ENCODE measurements around the gene CD55. TPM values are rescaled to one million over a fixed set of nuclear protein-coding genes. Genes with fewer than 3 reads are reported as not detected.

Gene CD55
- total and polyA plus RNA-seq, 2 of the 13 experiments (the other 11 are each of a cell fraction or from before 2014, with no cell fraction given) = 6.0 to 56.0 TPM

DNA sequence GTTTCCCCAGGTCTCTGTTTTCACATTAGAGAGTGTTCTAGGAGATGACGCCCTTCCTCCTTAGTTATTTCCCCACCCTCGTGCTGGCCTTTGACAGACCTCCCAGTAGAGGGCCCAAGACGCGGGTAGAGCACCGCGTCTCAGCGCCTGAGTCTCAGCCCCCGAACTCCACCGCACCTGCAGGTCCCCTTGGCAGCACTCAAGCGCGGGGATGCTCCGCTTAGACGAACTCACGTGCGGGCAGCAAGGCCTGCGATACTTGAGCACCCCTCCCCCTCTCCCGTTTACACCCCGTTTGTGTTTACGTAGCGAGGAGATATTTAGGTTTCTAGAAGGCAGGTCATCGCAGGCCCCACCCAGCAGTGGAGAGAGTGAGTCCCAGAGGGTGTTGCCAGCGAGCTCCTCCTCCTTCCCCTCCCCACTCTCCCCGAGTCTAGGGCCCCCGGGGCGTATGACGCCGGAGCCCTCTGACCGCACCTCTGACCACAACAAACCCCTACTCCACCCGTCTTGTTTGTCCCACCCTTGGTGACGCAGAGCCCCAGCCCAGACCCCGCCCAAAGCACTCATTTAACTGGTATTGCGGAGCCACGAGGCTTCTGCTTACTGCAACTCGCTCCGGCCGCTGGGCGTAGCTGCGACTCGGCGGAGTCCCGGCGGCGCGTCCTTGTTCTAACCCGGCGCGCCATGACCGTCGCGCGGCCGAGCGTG lies at the start of gene CD55 (continued):
- TF ChIP-seq, protein P1, sequence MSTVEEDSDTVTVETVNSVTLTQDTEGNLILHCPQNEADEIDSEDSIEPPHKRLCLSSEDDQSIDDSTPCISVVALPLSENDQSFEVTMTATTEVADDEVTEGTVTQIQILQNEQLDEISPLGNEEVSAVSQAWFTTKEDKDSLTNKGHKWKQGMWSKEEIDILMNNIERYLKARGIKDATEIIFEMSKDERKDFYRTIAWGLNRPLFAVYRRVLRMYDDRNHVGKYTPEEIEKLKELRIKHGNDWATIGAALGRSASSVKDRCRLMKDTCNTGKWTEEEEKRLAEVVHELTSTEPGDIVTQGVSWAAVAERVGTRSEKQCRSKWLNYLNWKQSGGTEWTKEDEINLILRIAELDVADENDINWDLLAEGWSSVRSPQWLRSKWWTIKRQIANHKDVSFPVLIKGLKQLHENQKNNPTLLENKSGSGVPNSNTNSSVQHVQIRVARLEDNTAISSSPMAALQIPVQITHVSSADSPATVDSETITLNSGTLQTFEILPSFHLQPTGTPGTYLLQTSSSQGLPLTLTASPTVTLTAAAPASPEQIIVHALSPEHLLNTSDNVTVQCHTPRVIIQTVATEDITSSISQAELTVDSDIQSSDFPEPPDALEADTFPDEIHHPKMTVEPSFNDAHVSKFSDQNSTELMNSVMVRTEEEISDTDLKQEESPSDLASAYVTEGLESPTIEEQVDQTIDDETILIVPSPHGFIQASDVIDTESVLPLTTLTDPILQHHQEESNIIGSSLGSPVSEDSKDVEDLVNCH (CRISPR knock-in tag; IDR thresholded peaks at IDR 0.05) = 0 out of 2 replicates have a peak, but pooled peaks have one; percentile 24
- TF ChIP-seq BHLHE40 (IDR thresholded peaks at IDR 0.05; ENCODE audit: low read length) (peak; percentile 92), GATAD2A (CRISPR knock-in tag; IDR thresholded peaks at IDR 0.05) (0 out of 2 replicates have a peak, but pooled peaks have one; percentile 32), ARNT2 (CRISPR knock-in tag; IDR thresholded peaks at IDR 0.05; ENCODE audit: low read depth) (no peak; the same call in 1 of the 2 replicates), FLYWCH1 (CRISPR knock-in tag; IDR thresholded peaks at IDR 0.05) (no peak), SOX5 (CRISPR knock-in tag; IDR thresholded peaks at IDR 0.05; ENCODE audit: borderline replicate concordance) (peak; percentile 80; the same call in 1 of the 2 replicates)
- TF ChIP-seq, protein P2, sequence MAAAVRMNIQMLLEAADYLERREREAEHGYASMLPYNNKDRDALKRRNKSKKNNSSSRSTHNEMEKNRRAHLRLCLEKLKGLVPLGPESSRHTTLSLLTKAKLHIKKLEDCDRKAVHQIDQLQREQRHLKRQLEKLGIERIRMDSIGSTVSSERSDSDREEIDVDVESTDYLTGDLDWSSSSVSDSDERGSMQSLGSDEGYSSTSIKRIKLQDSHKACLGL (CRISPR knock-in tag; IDR thresholded peaks at IDR 0.05) = no peak
- TF ChIP-seq, protein P3, sequence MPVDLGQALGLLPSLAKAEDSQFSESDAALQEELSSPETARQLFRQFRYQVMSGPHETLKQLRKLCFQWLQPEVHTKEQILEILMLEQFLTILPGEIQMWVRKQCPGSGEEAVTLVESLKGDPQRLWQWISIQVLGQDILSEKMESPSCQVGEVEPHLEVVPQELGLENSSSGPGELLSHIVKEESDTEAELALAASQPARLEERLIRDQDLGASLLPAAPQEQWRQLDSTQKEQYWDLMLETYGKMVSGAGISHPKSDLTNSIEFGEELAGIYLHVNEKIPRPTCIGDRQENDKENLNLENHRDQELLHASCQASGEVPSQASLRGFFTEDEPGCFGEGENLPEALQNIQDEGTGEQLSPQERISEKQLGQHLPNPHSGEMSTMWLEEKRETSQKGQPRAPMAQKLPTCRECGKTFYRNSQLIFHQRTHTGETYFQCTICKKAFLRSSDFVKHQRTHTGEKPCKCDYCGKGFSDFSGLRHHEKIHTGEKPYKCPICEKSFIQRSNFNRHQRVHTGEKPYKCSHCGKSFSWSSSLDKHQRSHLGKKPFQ (CRISPR knock-in tag; IDR thresholded peaks at IDR 0.05; ENCODE audit: insufficient replicate concordance) = peak; percentile 25
- TF ChIP-seq, protein P4, sequence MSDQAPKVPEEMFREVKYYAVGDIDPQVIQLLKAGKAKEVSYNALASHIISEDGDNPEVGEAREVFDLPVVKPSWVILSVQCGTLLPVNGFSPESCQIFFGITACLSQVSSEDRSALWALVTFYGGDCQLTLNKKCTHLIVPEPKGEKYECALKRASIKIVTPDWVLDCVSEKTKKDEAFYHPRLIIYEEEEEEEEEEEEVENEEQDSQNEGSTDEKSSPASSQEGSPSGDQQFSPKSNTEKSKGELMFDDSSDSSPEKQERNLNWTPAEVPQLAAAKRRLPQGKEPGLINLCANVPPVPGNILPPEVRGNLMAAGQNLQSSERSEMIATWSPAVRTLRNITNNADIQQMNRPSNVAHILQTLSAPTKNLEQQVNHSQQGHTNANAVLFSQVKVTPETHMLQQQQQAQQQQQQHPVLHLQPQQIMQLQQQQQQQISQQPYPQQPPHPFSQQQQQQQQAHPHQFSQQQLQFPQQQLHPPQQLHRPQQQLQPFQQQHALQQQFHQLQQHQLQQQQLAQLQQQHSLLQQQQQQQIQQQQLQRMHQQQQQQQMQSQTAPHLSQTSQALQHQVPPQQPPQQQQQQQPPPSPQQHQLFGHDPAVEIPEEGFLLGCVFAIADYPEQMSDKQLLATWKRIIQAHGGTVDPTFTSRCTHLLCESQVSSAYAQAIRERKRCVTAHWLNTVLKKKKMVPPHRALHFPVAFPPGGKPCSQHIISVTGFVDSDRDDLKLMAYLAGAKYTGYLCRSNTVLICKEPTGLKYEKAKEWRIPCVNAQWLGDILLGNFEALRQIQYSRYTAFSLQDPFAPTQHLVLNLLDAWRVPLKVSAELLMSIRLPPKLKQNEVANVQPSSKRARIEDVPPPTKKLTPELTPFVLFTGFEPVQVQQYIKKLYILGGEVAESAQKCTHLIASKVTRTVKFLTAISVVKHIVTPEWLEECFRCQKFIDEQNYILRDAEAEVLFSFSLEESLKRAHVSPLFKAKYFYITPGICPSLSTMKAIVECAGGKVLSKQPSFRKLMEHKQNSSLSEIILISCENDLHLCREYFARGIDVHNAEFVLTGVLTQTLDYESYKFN (CRISPR knock-in tag; conservative IDR thresholded peaks at IDR 0.05) = peak; percentile 35; the same call in 1 of the 2 replicates
- TF ChIP-seq, protein P5, sequence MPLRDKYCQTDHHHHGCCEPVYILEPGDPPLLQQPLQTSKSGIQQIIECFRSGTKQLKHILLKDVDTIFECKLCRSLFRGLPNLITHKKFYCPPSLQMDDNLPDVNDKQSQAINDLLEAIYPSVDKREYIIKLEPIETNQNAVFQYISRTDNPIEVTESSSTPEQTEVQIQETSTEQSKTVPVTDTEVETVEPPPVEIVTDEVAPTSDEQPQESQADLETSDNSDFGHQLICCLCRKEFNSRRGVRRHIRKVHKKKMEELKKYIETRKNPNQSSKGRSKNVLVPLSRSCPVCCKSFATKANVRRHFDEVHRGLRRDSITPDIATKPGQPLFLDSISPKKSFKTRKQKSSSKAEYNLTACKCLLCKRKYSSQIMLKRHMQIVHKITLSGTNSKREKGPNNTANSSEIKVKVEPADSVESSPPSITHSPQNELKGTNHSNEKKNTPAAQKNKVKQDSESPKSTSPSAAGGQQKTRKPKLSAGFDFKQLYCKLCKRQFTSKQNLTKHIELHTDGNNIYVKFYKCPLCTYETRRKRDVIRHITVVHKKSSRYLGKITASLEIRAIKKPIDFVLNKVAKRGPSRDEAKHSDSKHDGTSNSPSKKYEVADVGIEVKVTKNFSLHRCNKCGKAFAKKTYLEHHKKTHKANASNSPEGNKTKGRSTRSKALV (CRISPR knock-in tag; IDR thresholded peaks at IDR 0.05) = no peak; the same call in 1 of the 2 replicates
- TF ChIP-seq, protein P6, sequence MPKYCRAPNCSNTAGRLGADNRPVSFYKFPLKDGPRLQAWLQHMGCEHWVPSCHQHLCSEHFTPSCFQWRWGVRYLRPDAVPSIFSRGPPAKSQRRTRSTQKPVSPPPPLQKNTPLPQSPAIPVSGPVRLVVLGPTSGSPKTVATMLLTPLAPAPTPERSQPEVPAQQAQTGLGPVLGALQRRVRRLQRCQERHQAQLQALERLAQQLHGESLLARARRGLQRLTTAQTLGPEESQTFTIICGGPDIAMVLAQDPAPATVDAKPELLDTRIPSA (CRISPR knock-in tag; IDR thresholded peaks at IDR 0.05; ENCODE audit: borderline replicate concordance) = peak; percentile 75; the same call in 1 of the 2 replicates
- TF ChIP-seq, protein P7, sequence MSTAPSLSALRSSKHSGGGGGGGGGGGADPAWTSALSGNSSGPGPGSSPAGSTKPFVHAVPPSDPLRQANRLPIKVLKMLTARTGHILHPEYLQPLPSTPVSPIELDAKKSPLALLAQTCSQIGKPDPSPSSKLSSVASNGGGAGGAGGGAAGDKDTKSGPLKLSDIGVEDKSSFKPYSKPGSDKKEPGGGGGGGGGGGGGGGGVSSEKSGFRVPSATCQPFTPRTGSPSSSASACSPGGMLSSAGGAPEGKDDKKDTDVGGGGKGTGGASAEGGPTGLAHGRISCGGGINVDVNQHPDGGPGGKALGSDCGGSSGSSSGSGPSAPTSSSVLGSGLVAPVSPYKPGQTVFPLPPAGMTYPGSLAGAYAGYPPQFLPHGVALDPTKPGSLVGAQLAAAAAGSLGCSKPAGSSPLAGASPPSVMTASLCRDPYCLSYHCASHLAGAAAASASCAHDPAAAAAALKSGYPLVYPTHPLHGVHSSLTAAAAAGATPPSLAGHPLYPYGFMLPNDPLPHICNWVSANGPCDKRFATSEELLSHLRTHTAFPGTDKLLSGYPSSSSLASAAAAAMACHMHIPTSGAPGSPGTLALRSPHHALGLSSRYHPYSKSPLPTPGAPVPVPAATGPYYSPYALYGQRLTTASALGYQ (CRISPR knock-in tag; IDR thresholded peaks at IDR 0.05) = 0 out of 2 replicates have a peak, but pooled peaks have one; percentile 34
- TF ChIP-seq, protein P8, sequence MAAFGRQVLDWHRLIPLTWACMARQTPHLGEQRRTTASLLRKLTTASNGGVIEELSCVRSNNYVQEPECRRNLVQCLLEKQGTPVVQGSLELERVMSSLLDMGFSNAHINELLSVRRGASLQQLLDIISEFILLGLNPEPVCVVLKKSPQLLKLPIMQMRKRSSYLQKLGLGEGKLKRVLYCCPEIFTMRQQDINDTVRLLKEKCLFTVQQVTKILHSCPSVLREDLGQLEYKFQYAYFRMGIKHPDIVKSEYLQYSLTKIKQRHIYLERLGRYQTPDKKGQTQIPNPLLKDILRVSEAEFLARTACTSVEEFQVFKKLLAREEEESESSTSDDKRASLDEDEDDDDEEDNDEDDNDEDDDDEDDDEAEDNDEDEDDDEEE (CRISPR knock-in tag; IDR thresholded peaks at IDR 0.05) = no peak
